HG03139 (cell line): ENCODE data around the gene PROSER3.

ENCODE experiments used
- ATAC-seq: cut with Tn5 transposase; IDR thresholded peaks from one replicate; pipeline ENCODE4 v1.9.1; 2021; ENCODE audit not compliant: unreplicated experiment

Gene PROSER3

DNA sequence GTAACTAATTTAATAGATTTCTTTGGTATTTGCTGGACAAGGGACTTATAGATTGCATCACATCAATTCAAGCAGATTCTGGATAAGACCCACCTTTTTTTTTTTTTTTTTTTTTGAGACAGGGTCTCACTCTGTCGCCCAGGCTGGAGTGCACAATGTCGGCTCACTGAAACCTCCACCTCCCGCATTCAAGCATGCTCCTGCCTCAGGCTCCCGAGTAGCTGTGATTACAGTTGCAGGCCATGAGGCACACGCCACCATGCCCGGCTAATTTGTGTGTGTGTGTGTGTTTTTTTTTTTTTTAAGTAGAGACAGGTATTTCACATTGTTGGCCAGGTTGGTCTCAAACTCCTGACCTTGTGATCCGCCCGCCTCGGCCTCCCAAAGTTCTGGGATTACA is 58.9 kb downstream of the PROSER3 start:
- ATAC-seq: no peak

- ATAC-seq: no peak
Measured at GRCh38 chr19:35818445-35818844, 60.5 kb downstream of the PROSER3 start.
